ENCODE measurements around the gene JAKMIP1.
A peak's percentile ranks its signal among the peaks of the same experiment; 100 is the strongest.
"Not testable (repeated sequence)": the region's sequence is repeated elsewhere in the genome, so short reads cannot be mapped to it uniquely, and the experiment has no call there.

The JAKMIP1 gene

GRCh38 chr4:6005175-6005574, 195.2 kb downstream of the JAKMIP1 start:
- H3K9me3 Mint-ChIP-seq = peaks cover 2% of the 10 kb centered on the region
- H3K36me3 Mint-ChIP-seq = no peaks in the 10 kb centered on the region
- no peak overlapping the region for H3K4me3 Mint-ChIP-seq
- peaks cover 2% of the 10 kb centered on the region for H3K4me1 Mint-ChIP-seq
- H3K27me3 Mint-ChIP-seq = peaks cover 13% of the 10 kb centered on the region
- no peak for ATAC-seq (ENCODE audit: low read depth)
- H3K27ac Mint-ChIP-seq = no peak overlapping the region
- no peak for DNase-seq (ENCODE audit: low spot score in 2 of 2)

- not testable (repeated sequence) for H3K27ac Mint-ChIP-seq; H3K4me1 Mint-ChIP-seq; ATAC-seq (ENCODE audit: low read depth); H3K36me3 Mint-ChIP-seq; DNase-seq (ENCODE audit: low spot score in 2 of 2); H3K9me3 Mint-ChIP-seq; H3K4me3 Mint-ChIP-seq
- H3K27me3 Mint-ChIP-seq = peaks cover 11% of the 10 kb centered on the region
These were observed 196.9 kb downstream of the JAKMIP1 start for GRCh38 chr4:6003485-6003884.

GRCh38 chr4:6002926-6003325, 197.4 kb downstream of the JAKMIP1 start:
- H3K36me3 Mint-ChIP-seq = no peaks in the 10 kb centered on the region
- no peak for ATAC-seq (ENCODE audit: low read depth)
- DNase-seq (ENCODE audit: low spot score in 2 of 2) = no peak
- H3K9me3 Mint-ChIP-seq = peaks cover 2% of the 10 kb centered on the region
- H3K27me3 Mint-ChIP-seq = peaks cover 10% of the 10 kb centered on the region
- no peak overlapping the region for H3K4me3 Mint-ChIP-seq
- peaks cover 2% of the 10 kb centered on the region for H3K4me1 Mint-ChIP-seq
- H3K27ac Mint-ChIP-seq = no peak overlapping the region

GRCh38 chr4:6002492-6002833, 197.9 kb downstream of the JAKMIP1 start:
- DNase-seq (ENCODE audit: low spot score in 2 of 2) (no peak), ATAC-seq (ENCODE audit: low read depth) (no peak)
- Mint-ChIP-seq H3K27me3 (peaks cover 7% of the 10 kb centered on the region), H3K4me1 (peaks cover 2% of the 10 kb centered on the region), H3K36me3 (no peaks in the 10 kb centered on the region), H3K9me3 (peaks cover under 1% of the 10 kb centered on the region), H3K4me3 (no peak overlapping the region), H3K27ac (no peak overlapping the region)

- no peak overlapping the region for H3K27ac Mint-ChIP-seq
- no peaks in the 10 kb centered on the region for H3K36me3 Mint-ChIP-seq
- ATAC-seq (ENCODE audit: low read depth) = no peak
- DNase-seq (ENCODE audit: low spot score in 2 of 2) = no peak
- no peak overlapping the region for H3K4me3 Mint-ChIP-seq
- H3K27me3 Mint-ChIP-seq = peaks cover 6% of the 10 kb centered on the region
- peaks cover under 1% of the 10 kb centered on the region for H3K4me1 Mint-ChIP-seq
- no peaks in the 10 kb centered on the region for H3K9me3 Mint-ChIP-seq
These were observed 198.5 kb downstream of the JAKMIP1 start for GRCh38 chr4:6001680-6002491.

GRCh38 chr4:5999830-6000365, 200.5 kb downstream of the JAKMIP1 start:
- Mint-ChIP-seq H3K27me3 (peaks cover 10% of the 10 kb centered on the region), H3K4me1 (peaks cover 2% of the 10 kb centered on the region), H3K9me3 (no peaks in the 10 kb centered on the region), H3K36me3 (no peaks in the 10 kb centered on the region), H3K27ac (no peak overlapping the region), H3K4me3 (no peak overlapping the region)
- DNase-seq (ENCODE audit: low spot score in 2 of 2) (no peak), ATAC-seq (ENCODE audit: low read depth) (no peak)

- Mint-ChIP-seq H3K27ac (no peak overlapping the region), H3K9me3 (no peaks in the 10 kb centered on the region)
These were observed 201.0 kb downstream of the JAKMIP1 start for GRCh38 chr4:5999356-5999755.

GRCh38 chr4:5998333-5998936, 201.9 kb downstream of the JAKMIP1 start:
- DNase-seq (ENCODE audit: low spot score in 2 of 2) (peak; percentile 14 to 21), ATAC-seq (ENCODE audit: low read depth) (no peak)
- Mint-ChIP-seq H3K4me3 (no peak overlapping the region), H3K9me3 (no peaks in the 10 kb centered on the region), H3K4me1 (peaks cover 2% of the 10 kb centered on the region), H3K27ac (no peak overlapping the region), H3K27me3 (peaks cover 10% of the 10 kb centered on the region), H3K36me3 (no peaks in the 10 kb centered on the region)

More at GRCh38 chr4:5999356-5999755, 201.0 kb downstream of the JAKMIP1 start:
- Mint-ChIP-seq H3K4me3 (no peak overlapping the region), H3K4me1 (peaks cover 2% of the 10 kb centered on the region), H3K27me3 (peaks cover 10% of the 10 kb centered on the region), H3K36me3 (no peaks in the 10 kb centered on the region)
- no peak for ATAC-seq (ENCODE audit: low read depth)
- DNase-seq (ENCODE audit: low spot score in 2 of 2) = no peak

- peaks cover 2% of the 10 kb centered on the region for H3K4me1 Mint-ChIP-seq
- DNase-seq (ENCODE audit: low spot score in 2 of 2) (no peak), ATAC-seq (ENCODE audit: low read depth) (no peak)
- H3K27me3 Mint-ChIP-seq = peaks cover 13% of the 10 kb centered on the region
- no peaks in the 10 kb centered on the region for H3K36me3 Mint-ChIP-seq
- no peak overlapping the region for H3K27ac Mint-ChIP-seq
- H3K4me3 Mint-ChIP-seq = no peak overlapping the region
- H3K9me3 Mint-ChIP-seq = no peaks in the 10 kb centered on the region
These were observed 203.7 kb downstream of the JAKMIP1 start for GRCh38 chr4:5996641-5997040.

GRCh38 chr4:5995901-5996623, 204.3 kb downstream of the JAKMIP1 start:
- Mint-ChIP-seq H3K27ac (no peak overlapping the region), H3K36me3 (no peaks in the 10 kb centered on the region), H3K27me3 (peaks cover 13% of the 10 kb centered on the region), H3K4me3 (no peak overlapping the region), H3K9me3 (no peaks in the 10 kb centered on the region), H3K4me1 (peaks cover 2% of the 10 kb centered on the region)
- ATAC-seq (ENCODE audit: low read depth) = no peak
- no peak for DNase-seq (ENCODE audit: low spot score in 2 of 2)

- no peak for ATAC-seq (ENCODE audit: low read depth)
- no peaks in the 10 kb centered on the region for H3K36me3 Mint-ChIP-seq
- DNase-seq (ENCODE audit: low spot score in 2 of 2) = no peak
- H3K9me3 Mint-ChIP-seq = no peaks in the 10 kb centered on the region
- peaks cover 17% of the 10 kb centered on the region for H3K27me3 Mint-ChIP-seq
- peaks cover 2% of the 10 kb centered on the region for H3K4me1 Mint-ChIP-seq
- H3K4me3 Mint-ChIP-seq = no peak overlapping the region
- H3K27ac Mint-ChIP-seq = no peak overlapping the region
These were observed 206.2 kb downstream of the JAKMIP1 start for GRCh38 chr4:5993876-5994811.

GRCh38 chr4:5993346-5993745, 207.0 kb downstream of the JAKMIP1 start:
- H3K4me3 Mint-ChIP-seq; H3K27ac Mint-ChIP-seq; H3K36me3 Mint-ChIP-seq; ATAC-seq (ENCODE audit: low read depth); H3K4me1 Mint-ChIP-seq; DNase-seq (ENCODE audit: low spot score in 2 of 2); H3K9me3 Mint-ChIP-seq: not testable (repeated sequence)
- peaks cover 17% of the 10 kb centered on the region for H3K27me3 Mint-ChIP-seq

GRCh38 chr4:5992828-5993321, 207.5 kb downstream of the JAKMIP1 start:
- Mint-ChIP-seq H3K27me3 (peaks cover 17% of the 10 kb centered on the region), H3K27ac (no peak overlapping the region), H3K4me1 (peaks cover 2% of the 10 kb centered on the region), H3K4me3 (no peak overlapping the region), H3K36me3 (no peaks in the 10 kb centered on the region), H3K9me3 (no peaks in the 10 kb centered on the region)
- ATAC-seq (ENCODE audit: low read depth) (no peak), DNase-seq (ENCODE audit: low spot score in 2 of 2) (no peak)

Measured in memory B cell (primary cell).